SK-N-SH treated with all-trans-retinoic acid at 6 μM for 48 hours (cell line): ENCODE results near the gene TMEM201.

ENCODE experiments used
- ESRRG ChIP-seq: fragments of 250-450 bp; sonication (Bioruptor Pico); IDR thresholded peaks from 2 replicates; pipeline ENCODE4 v1.6.1; 2021; ENCODE audit warnings: mild to moderate bottlenecking
- ISL1 ChIP-seq: fragments of 250-450 bp; sonication (Bioruptor Pico); IDR thresholded peaks from 2 replicates; pipeline ENCODE4 v2.1.2; 2022; ENCODE audit warnings: mild to moderate bottlenecking, moderate library complexity
- PATZ1 ChIP-seq: fragments of 250-450 bp; sonication (Bioruptor Pico); IDR thresholded peaks from 2 replicates; pipeline ENCODE4 v1.8.0; 2020; ENCODE audit warnings: mild to moderate bottlenecking, moderate library complexity, borderline replicate concordance
- SNAI2 ChIP-seq: fragments of 250-450 bp; sonication (Bioruptor Pico); IDR thresholded peaks from 2 replicates; pipeline ENCODE4 v1.5.0; 2020; ENCODE audit warnings: mild to moderate bottlenecking, moderate library complexity
- ZFP3 ChIP-seq: fragments of 250-450 bp; sonication (Bioruptor Pico); IDR thresholded peaks from 2 replicates; pipeline ENCODE4 v1.5.0; 2020; ENCODE audit warnings: mild to moderate bottlenecking, moderate library complexity
- ZNF8 ChIP-seq: fragments of 450-650 bp; formaldehyde crosslinking; IDR thresholded peaks from 2 replicates; pipeline ENCODE4 v1.5.0; 2020; ENCODE audit warnings: mild to moderate bottlenecking, moderate library complexity
- TF ChIP-seq, protein P1 (sequence below): fragments of 250-450 bp; sonication (Bioruptor Pico); IDR thresholded peaks from 2 replicates; pipeline ENCODE4 v1.5.1; 2020; ENCODE audit warnings: low read depth, mild to moderate bottlenecking, moderate library complexity

GRCh38 chr1:9597361-9598315, 8.9 kb downstream of the TMEM201 start:
- TF ChIP-seq ISL1 (CRISPR knock-in tag) = no peak
- TF ChIP-seq ZFP3 (CRISPR knock-in tag) = no peak
- no peak for TF ChIP-seq SNAI2
- TF ChIP-seq, protein P1, sequence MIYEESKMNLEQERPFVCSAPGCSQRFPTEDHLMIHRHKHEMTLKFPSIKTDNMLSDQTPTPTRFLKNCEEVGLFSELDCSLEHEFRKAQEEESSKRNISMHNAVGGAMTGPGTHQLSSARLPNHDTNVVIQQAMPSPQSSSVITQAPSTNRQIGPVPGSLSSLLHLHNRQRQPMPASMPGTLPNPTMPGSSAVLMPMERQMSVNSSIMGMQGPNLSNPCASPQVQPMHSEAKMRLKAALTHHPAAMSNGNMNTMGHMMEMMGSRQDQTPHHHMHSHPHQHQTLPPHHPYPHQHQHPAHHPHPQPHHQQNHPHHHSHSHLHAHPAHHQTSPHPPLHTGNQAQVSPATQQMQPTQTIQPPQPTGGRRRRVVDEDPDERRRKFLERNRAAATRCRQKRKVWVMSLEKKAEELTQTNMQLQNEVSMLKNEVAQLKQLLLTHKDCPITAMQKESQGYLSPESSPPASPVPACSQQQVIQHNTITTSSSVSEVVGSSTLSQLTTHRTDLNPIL = no peak
- TF ChIP-seq PATZ1 = no peak
- no peak for TF ChIP-seq ESRRG (CRISPR knock-in tag)
- no peak for TF ChIP-seq ZNF8 (CRISPR knock-in tag)
